Neuronal stem cell (in vitro differentiated cells): ENCODE measurements around the gene CSF1R.

Source experiments
- DNase-seq: peaks from one replicate; pipeline ENCODE4 v3.0.0-alpha.2; 2013; ENCODE audit warnings: low spot score
- H2AFZ ChIP-seq: one replicate; pipeline ENCODE4 v1.6.1; 2013; ENCODE audit warnings: mild to moderate bottlenecking, low read length, inconsistent platforms
- H2AK5ac ChIP-seq: 2 replicates; pipeline ENCODE4 v1.6.1; 2013; ENCODE audit warnings: low read depth, mild to moderate bottlenecking, inconsistent platforms, low read length, moderate library complexity, mixed read lengths
- H2BK120ac ChIP-seq: 2 replicates; pipeline ENCODE4 v1.6.1; 2013; ENCODE audit warnings: low read depth, mild to moderate bottlenecking, inconsistent platforms, low read length, moderate library complexity, mixed read lengths
- H2BK12ac ChIP-seq: one replicate; pipeline ENCODE4 v1.6.1; 2013; ENCODE audit warnings: low read length, inconsistent platforms
- H2BK15ac ChIP-seq: 2 replicates; pipeline ENCODE4 v1.6.1; 2013; ENCODE audit warnings: mild to moderate bottlenecking, low read length, inconsistent platforms, mixed read lengths
- H2BK5ac ChIP-seq: one replicate; pipeline ENCODE4 v1.6.1; 2013; ENCODE audit warnings: inconsistent platforms, mild to moderate bottlenecking, low read length, moderate library complexity
- H3K14ac ChIP-seq: one replicate; pipeline ENCODE4 v1.6.1; 2013; ENCODE audit warnings: low read length, inconsistent platforms
- H3K18ac ChIP-seq: 2 replicates; pipeline ENCODE4 v1.6.1; 2013; ENCODE audit warnings: low read length, inconsistent platforms
- H3K23ac ChIP-seq: 2 replicates; pipeline ENCODE4 v1.6.1; 2013; ENCODE audit warnings: low read depth, mild to moderate bottlenecking, mixed read lengths, low read length, inconsistent platforms; ENCODE audit not compliant: poor library complexity
- H3K27ac ChIP-seq: replicated peaks from 3 replicates; pipeline ENCODE4 v1.5.1; 2013; ENCODE audit warnings: low read length, inconsistent platforms
- H3K27me3 ChIP-seq, 3 experiments: 2 replicates each; pipeline ENCODE4 v1.6.1; 2013; ENCODE audit warnings: low read length in 3 of 3, mild to moderate bottlenecking in 2 of 3, inconsistent platforms in 1 of 3, low read depth in 1 of 3, mixed read lengths in 1 of 3, moderate library complexity in 1 of 3; ENCODE audit not compliant: control insufficient read depth in 3 of 3, insufficient read depth in 3 of 3
- H3K36me3 ChIP-seq, 2 donors: replicated peaks in 1 of 2; 2 replicates each; pipeline ENCODE4 v1.6.1; 2013; ENCODE audit warnings: low read length in 2 of 2; ENCODE audit not compliant: control insufficient read depth in 2 of 2, insufficient read depth in 2 of 2
- H3K4ac ChIP-seq: 2 replicates; pipeline ENCODE4 v1.6.1; 2013; ENCODE audit warnings: inconsistent platforms, mild to moderate bottlenecking, low read length, moderate library complexity
- H3K4me1 ChIP-seq, 2 donors: 1 replicate in 1 of 2; 2 replicates in 1 of 2; pipeline ENCODE4 v1.6.1; 2013; ENCODE audit warnings: low read length in 2 of 2, low read depth in 1 of 2; ENCODE audit not compliant: control insufficient read depth in 2 of 2, insufficient read depth in 1 of 2
- H3K4me2 ChIP-seq: one replicate; pipeline ENCODE4 v1.6.1; 2013; ENCODE audit warnings: mild to moderate bottlenecking, low read length, inconsistent platforms; ENCODE audit not compliant: insufficient read depth, poor library complexity, severe bottlenecking
- H3K4me3 ChIP-seq, 2 donors: 2 replicates each; pipeline ENCODE4 v1.5.1; 2013; ENCODE audit warnings: low read length in 2 of 2, mild to moderate bottlenecking in 2 of 2, inconsistent platforms in 1 of 2, moderate library complexity in 1 of 2
- H3K79me1 ChIP-seq: one replicate; pipeline ENCODE4 v1.6.1; 2013; ENCODE audit warnings: low read depth, mild to moderate bottlenecking, inconsistent platforms, low read length, moderate library complexity
- H3K9ac ChIP-seq: one replicate; pipeline ENCODE4 v1.6.1; 2013; ENCODE audit warnings: mild to moderate bottlenecking, low read depth, low read length, inconsistent platforms; ENCODE audit not compliant: poor library complexity
- H3K9me3 ChIP-seq, 2 donors: replicated peaks in 1 of 2; 2 replicates each; pipeline versions ENCODE3 to v1.6.1; 2013; ENCODE audit warnings: low read length in 2 of 2, mild to moderate bottlenecking in 2 of 2, inconsistent platforms in 1 of 2, low read depth in 1 of 2, mixed read lengths in 1 of 2, moderate library complexity in 1 of 2; ENCODE audit not compliant: control insufficient read depth in 2 of 2, insufficient read depth in 1 of 2
- H4K8ac ChIP-seq: one replicate; pipeline ENCODE4 v1.6.1; 2013; ENCODE audit warnings: low read depth, mild to moderate bottlenecking, inconsistent platforms, low read length, moderate library complexity
- H4K91ac ChIP-seq: one replicate; pipeline ENCODE4 v1.6.1; 2013; ENCODE audit warnings: low read length, low read depth, mild to moderate bottlenecking, inconsistent platforms; ENCODE audit not compliant: poor library complexity
- WGBS, 2 donors: extraction: QIAGEN DNeasy Blood & Tissue Kit; methylation state at CpG; one replicate each; pipeline ENCODE4 v1.1.7; 2013; ENCODE audit warnings: missing lambda C conversion rate in 2 of 2, mixed read lengths in 1 of 2; ENCODE audit not compliant: insufficient read length in 2 of 2, insufficient replicate concordance in 1 of 2; ENCODE audit errors: extremely low coverage in 2 of 2; 5-methylcytosine and 5-hydroxymethylcytosine counted together

Gene CSF1R

DNA sequence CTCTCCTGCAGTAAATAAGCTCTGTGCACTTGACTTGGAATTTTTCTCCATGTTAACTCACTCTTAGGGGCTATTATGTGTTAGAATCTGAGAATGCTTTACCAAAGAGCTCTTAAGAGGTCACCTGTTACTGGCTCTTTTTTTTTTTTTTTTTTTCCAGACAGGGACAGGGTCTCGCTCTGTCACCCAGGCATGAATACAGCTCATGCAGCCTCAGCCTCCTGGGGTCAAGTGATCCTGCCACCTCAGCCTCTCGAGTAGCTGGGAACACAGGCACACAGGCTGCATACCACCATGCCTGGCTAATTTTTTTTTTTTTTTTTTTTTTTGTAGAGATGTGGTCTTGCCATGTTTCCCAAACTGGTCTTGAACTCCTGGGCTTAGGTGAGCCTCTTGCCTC is 63.7 kb downstream of the CSF1R start:
- H3K79me1 ChIP-seq = no peaks in the 10 kb centered on the region
- no peak overlapping the region for H3K4ac ChIP-seq
- H3K9me3 ChIP-seq = no peaks in the 10 kb centered on the region
- no CpG with 5 or more reads among the region's 2 CpGs for WGBS, 2 donors
- no peak overlapping the region for H3K23ac ChIP-seq
- no peaks in the 10 kb centered on the region for H3K4me1 ChIP-seq
- H2AFZ ChIP-seq = no peak overlapping the region
- H3K4me2 ChIP-seq = no peak overlapping the region
- H3K27me3 ChIP-seq = no peaks in the 10 kb centered on the region
- H2BK12ac ChIP-seq = no peak overlapping the region
- no peak overlapping the region for H3K27ac ChIP-seq
- H3K14ac ChIP-seq = no peak overlapping the region
- H3K4me3 ChIP-seq = no peak overlapping the region
- H2BK15ac ChIP-seq = no peak overlapping the region
- H3K36me3 ChIP-seq = peaks cover 26 to 98% of the 10 kb centered on the region in 2 donors
- no peak overlapping the region for H2AK5ac ChIP-seq
- no peak overlapping the region for H3K18ac ChIP-seq
- no peak overlapping the region for H2BK120ac ChIP-seq
- no peak for DNase-seq
- H2BK5ac ChIP-seq = no peak overlapping the region
- no peak overlapping the region for H4K91ac ChIP-seq
- no peak overlapping the region for H3K9ac ChIP-seq
- no peak overlapping the region for H4K8ac ChIP-seq

DNA sequence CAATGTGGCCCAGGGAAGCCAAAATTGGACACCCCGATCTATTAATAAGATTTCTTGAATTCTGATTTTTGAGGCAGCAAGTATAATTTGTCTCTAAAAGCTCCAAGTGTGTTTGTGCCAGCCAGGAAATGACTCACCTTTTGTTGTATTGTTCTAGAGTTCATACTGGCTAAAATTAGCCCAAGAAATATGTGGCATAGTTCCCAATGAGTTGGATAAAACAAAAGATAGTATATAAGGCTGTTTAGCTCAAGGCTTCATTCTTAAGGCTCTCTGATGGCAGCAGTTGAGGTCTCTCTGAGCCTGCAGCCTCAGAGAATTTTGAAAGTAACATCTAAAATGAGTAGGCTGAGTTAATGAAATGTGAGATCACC is 64.2 kb downstream of the CSF1R start:
- no peaks in the 10 kb centered on the region for H3K27me3 ChIP-seq
- no peak overlapping the region for H3K18ac ChIP-seq
- no peak overlapping the region for H4K91ac ChIP-seq
- H2BK15ac ChIP-seq = no peak overlapping the region
- no peak overlapping the region for H3K9ac ChIP-seq
- H3K27ac ChIP-seq = no peak overlapping the region
- peaks cover 29 to 98% of the 10 kb centered on the region in 2 donors for H3K36me3 ChIP-seq
- no peak overlapping the region for H2AK5ac ChIP-seq
- H3K9me3 ChIP-seq = no peaks in the 10 kb centered on the region
- H2BK12ac ChIP-seq = no peak overlapping the region
- H3K4ac ChIP-seq = no peak overlapping the region
- no peak overlapping the region for H2AFZ ChIP-seq
- no peak for DNase-seq
- no CpG with 5 or more reads among the region's 1 CpG for WGBS, 2 donors
- H3K4me2 ChIP-seq = no peak overlapping the region
- no peak overlapping the region for H2BK5ac ChIP-seq
- no peak overlapping the region for H3K4me3 ChIP-seq
- no peak overlapping the region for H3K14ac ChIP-seq
- no peak overlapping the region for H3K23ac ChIP-seq
- H3K4me1 ChIP-seq = no peaks in the 10 kb centered on the region
- no peak overlapping the region for H4K8ac ChIP-seq
- H3K79me1 ChIP-seq = no peaks in the 10 kb centered on the region
- H2BK120ac ChIP-seq = no peak overlapping the region

DNA sequence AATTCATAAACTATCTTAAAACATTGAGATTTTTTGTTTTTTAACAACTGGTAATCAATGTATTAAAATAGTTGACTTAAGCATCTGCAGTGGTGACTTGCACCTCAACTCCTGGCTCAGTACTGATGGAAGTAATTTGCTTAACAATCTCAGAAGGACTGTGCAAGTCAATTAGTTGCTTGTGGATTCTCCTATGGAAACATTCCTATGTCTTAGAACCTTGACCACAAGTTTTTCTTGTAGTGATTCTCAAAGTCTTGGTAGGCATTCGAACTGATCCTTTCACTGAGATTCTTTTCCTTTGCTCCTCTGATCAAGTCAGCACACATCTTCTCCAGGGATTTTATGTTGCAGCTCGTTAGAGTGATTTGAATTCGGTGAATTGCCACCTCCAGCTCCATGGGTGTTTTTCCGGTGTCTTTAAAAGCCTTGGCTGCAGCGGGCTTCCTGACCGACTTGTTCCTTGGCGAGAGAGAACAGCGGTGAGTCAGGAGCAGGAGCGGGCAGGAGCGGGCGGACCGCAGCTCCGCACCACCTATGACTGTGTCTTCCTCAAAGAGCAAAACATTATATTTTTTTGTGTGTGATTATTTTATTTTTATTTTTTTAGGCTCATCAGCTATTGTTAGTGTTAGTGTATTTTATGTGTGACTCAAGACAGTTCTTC is 64.7 kb downstream of the CSF1R start:
- Histone ChIP-seq H3K18ac (no peak overlapping the region), H3K4me1 (no peaks in the 10 kb centered on the region), H4K91ac (no peak overlapping the region), H3K36me3 (peaks cover 26 to 98% of the 10 kb centered on the region in 2 donors), H3K4ac (no peak overlapping the region), H3K79me1 (no peaks in the 10 kb centered on the region), H3K9me3 (no peaks in the 10 kb centered on the region), H2AK5ac (no peak overlapping the region), H3K14ac (no peak overlapping the region), H2BK120ac (no peak overlapping the region), H3K9ac (no peak overlapping the region), H3K4me3 (no peak overlapping the region), H3K23ac (no peak overlapping the region), H3K27ac (no peak overlapping the region), H2BK15ac (no peak overlapping the region), H2BK5ac (no peak overlapping the region), H2AFZ (no peak overlapping the region), H4K8ac (no peak overlapping the region), H3K4me2 (no peak overlapping the region), H3K27me3 (no peaks in the 10 kb centered on the region), H2BK12ac (no peak overlapping the region)
- WGBS, 2 donors = no CpG with 5 or more reads among the region's 13 CpGs
- DNase-seq = no peak

DNA sequence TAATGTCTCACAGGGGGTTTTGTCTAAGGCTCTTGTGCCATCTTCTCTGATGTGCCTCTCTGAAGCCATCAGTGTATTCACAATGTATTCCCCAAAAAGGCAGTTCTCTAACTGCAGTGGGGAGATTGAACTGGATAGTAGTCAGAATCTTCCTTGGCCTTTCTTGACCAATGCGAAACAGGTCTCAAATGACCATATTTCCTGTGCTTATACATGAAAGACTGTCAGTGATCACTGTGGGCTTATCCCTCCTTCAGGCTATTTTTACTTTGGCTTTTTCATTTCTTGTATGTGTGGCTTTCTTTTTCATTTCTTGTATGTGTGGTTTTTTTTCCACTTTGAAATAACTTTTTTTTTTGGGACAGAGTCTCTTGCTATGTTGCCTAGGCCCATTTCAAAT is 66.1 kb downstream of the CSF1R start:
- H2AK5ac ChIP-seq = no peak overlapping the region
- no peak overlapping the region for H2BK12ac ChIP-seq
- H3K4me3 ChIP-seq = no peak overlapping the region
- no peak overlapping the region for H3K18ac ChIP-seq
- no peak overlapping the region for H3K23ac ChIP-seq
- H2AFZ ChIP-seq = no peak overlapping the region
- H2BK120ac ChIP-seq = no peak overlapping the region
- H2BK5ac ChIP-seq = no peak overlapping the region
- no peaks in the 10 kb centered on the region for H3K27me3 ChIP-seq
- H3K14ac ChIP-seq = no peak overlapping the region
- H3K27ac ChIP-seq = no peak overlapping the region
- no peak overlapping the region for H3K4ac ChIP-seq
- DNase-seq = no peak
- no peaks in the 10 kb centered on the region for H3K4me1 ChIP-seq
- H3K79me1 ChIP-seq = no peaks in the 10 kb centered on the region
- no peak overlapping the region for H3K4me2 ChIP-seq
- no peak overlapping the region for H4K8ac ChIP-seq
- no CpG with 5 or more reads among the region's 1 CpG for WGBS, 2 donors
- H4K91ac ChIP-seq = no peak overlapping the region
- H3K9me3 ChIP-seq = peaks cover 3 to 14% of the 10 kb centered on the region in 2 donors
- no peak overlapping the region for H3K9ac ChIP-seq
- no peak overlapping the region for H2BK15ac ChIP-seq
- H3K36me3 ChIP-seq = peaks cover 28 to 99% of the 10 kb centered on the region in 2 donors
